SH-SY5Y (cell line): ENCODE measurements around the gene ST6GALNAC4.

Source experiments
- GATA2 ChIP-seq: IDR thresholded peaks from 2 replicates; pipeline ENCODE4 v1.6.1; 2011; ENCODE audit warnings: mild to moderate bottlenecking, low read depth, low read length
- GATA3 ChIP-seq: IDR thresholded peaks from 2 replicates; pipeline ENCODE4 v1.6.1; 2011; ENCODE audit warnings: low read depth, mild to moderate bottlenecking, low read length, moderate library complexity

Gene ST6GALNAC4, protein sequence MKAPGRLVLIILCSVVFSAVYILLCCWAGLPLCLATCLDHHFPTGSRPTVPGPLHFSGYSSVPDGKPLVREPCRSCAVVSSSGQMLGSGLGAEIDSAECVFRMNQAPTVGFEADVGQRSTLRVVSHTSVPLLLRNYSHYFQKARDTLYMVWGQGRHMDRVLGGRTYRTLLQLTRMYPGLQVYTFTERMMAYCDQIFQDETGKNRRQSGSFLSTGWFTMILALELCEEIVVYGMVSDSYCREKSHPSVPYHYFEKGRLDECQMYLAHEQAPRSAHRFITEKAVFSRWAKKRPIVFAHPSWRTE

DNA sequence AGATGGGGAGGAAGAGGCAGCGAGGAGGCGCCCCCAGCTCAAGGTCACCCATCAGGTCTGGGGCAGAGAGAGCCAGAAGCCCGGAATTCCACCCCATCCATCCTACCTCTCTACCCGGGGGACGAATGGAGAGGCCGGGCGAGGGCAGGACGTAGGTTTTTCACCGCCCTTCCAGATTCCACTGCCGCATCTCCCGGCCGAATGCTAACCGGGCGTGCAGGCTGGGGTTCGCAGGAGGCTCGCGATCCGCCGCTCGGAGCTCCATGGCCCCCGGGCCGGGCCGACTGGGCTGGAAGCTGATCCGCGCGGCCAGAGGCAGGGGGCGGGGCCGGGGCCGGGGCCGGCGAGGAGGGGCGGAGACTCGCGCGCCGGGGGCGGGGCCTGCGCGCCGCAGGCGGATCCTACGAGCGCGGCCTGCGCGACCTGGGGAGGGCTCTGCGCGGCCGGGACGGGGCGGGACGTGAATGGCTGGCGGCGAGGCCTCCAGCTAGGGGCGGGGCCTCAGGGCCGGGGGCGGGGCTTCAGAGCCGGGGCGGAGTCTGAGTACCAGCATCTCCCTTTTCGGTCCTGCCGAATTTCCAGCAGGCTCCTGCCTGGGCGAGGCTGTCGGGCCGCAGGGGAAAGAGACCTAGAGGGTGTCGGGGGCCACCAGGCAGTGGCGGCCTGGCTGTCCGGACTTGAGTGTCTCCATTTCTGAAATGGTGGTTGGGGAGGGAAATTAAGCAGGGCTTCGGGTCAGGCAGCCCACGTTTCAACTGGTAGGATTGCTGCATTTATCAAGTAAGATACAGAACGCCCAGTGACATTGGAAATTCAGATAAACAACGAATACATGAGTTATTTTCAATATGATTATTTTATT is at the start of gene ST6GALNAC4:
TSS of gene ST6GALNAC4 (minus strand) at position 322 of the 862 bp plus-strand sequence. CDS start 622 bp downstream, outside the sequence.
- TF ChIP-seq GATA3 (no peak), GATA2 (no peak)

DNA sequence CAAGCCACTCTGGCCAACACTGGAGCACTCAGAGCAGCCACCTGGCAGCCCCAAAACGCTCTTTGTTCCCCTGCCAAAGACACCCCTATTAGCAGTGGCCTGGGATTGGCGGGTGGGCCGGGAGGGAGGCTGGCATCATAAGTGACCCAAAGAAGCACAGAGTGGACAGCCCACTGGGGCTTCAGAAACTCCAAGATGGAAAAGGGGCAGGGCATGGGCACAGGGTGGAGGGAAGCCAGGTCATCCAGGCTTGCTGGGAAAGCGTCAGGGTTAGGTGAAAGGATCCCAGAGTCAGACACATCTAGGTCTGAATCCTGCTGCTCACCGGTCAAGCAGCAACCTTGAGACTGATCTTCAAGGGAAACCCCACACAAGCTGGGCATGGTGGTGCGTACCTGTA is 49.1 kb upstream of the ST6GALNAC4 start:
- TF ChIP-seq GATA2 (no peak), GATA3 (no peak)

DNA sequence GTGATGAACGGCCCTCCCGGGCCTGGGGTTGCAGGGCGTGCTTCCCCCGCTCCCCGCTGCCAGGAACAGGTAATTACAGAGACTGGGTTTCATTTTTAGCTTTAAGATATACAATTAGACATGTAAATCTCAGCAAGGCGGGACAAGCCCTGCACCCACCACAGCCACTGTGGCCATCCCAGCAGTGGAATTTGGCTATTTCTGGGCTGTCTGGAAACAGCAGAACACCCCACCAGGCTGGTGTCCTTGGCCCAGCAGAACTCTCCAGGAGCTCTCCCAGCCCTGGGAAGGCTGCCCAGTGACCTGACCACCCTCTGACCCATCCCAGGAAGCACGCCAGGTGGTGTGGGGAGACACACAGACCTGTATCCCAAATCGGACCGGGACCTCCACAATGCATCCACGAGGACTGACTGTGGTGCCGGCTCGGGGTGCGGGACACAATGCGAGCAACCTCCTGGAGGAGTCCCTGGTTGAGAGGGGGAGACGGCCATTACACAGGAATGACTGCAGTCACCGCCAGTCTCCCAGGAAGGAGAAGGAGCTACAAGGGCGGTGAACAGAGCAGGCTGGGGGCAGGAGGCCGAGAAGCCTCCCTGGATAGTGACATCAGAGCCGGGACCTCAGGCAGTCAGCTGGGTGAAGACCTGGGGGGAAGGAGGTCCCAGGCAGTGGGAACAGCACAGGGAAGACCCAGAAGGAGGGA is 46.7 kb upstream of the ST6GALNAC4 start:
- TF ChIP-seq GATA3 (no peak), GATA2 (no peak)

DNA sequence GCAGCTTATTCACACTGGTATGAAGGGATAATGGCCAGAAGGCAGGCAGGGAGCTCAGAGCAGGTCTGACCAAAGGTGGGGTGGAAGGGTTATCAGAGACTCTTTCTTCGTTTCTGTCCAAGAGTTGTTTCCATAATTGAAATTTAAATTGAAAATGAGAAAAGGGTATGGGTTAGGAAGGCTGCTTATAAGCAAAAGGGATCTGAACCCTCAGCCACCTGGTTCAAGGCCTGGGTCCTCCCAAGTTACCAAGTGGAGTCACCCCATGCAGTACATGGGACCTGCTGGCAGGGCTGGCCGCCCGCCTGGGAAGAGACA is 46.2 kb upstream of the ST6GALNAC4 start:
- TF ChIP-seq GATA3, result no peak
- no peak for TF ChIP-seq GATA2

DNA sequence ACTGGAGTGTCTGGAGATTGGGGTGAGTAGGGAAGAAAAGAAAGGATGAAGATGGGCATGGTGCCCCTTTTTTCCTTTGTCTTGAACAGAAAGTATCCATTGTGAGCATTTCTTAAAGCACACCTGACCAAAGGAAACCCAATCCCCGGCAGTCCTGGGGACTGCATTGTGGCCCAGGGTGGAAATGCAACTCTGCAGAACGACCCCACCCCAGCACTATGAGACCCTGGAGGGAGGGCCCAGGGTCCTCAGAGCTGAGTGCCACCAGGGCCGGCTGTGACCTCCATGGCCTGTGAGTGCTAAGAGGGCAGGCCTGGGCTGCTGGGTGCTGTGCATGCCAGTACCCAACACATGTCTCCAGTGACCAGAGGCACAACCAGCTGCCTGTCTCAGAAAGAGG is 45.4 kb upstream of the ST6GALNAC4 start:
- TF ChIP-seq GATA2, result no peak
- no peak for TF ChIP-seq GATA3

DNA sequence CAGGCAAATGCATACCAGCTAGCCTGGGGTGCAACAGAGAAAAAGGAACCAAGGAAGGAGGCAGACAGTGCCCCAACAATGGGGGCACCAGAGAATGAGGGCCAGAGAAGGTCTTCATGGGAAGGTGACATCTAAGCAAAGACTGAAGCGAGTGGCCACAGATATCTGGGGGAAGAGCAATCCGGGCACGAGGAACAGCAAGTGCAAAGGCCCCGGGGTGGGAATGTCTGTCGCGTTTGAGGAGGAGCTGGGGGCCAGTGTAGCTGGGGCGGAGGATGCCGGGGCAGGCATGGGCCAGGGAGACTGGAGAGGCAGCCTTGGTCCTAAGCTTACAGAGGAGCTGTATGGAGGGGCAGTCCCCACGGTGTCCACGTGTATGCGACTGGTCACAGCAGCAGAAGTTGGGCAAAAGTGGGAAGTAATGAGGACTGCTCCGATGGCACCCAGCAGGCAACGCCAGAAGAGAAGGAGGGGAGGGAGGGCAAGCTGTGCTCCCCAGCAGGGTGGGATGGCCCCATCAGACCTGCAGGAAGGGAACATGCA is 44.8 kb upstream of the ST6GALNAC4 start:
- TF ChIP-seq GATA3, result no peak
- TF ChIP-seq GATA2, result no peak

DNA sequence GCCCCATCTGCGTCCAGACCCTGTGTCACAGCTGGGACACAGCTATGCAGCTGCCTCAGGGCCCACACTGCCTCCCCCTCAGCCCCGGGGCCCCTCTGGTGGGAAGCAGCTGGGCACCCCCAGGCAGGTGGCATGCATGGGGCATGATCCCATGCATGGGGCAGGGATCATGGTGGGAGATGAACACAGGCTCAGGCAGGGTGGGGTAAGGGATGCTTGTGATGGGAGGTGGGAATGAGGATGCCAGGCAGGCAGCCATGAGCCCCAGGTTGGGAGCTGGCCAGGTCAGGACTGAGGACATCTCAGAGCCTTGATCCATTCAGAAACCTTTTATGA is 44.3 kb upstream of the ST6GALNAC4 start:
- TF ChIP-seq GATA3 (no peak), GATA2 (no peak)

DNA sequence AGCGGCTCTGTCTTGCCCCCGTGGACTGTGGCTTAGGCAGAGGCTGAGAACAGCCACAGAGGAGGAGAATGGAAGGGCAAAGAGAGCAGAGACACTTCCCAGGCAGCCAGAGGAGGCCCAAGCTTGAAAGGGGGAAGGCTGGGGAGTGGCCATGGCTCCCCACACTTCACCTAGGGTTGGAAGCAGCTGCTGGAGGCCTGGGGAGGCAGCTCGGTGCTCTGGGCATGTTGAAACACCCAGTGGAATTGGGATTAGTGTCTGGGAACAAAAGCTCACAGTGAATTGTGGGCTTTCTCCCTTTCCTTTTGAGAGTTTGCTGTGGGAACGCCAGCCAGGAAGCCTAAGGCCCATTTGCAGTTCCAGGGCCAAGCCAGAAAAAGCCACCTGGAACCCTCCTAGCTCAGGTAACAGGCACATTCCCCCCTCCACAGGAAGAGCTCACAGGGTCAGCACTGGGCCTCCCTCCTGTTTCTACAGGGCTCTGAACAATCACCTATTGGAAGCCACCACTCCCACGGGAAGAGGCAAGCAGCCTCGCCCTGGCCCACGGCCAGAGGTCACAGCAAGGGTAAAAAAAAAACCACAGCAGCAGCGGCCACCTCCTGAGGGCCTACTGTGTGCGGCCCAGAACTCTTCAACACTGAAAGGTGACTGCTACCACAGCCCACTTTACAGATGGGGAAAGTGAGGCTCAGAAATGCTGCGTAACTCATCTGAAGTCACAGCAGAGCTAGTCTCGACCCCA is 43.7 kb upstream of the ST6GALNAC4 start:
- TF ChIP-seq GATA2 (no peak), GATA3 (no peak)

DNA sequence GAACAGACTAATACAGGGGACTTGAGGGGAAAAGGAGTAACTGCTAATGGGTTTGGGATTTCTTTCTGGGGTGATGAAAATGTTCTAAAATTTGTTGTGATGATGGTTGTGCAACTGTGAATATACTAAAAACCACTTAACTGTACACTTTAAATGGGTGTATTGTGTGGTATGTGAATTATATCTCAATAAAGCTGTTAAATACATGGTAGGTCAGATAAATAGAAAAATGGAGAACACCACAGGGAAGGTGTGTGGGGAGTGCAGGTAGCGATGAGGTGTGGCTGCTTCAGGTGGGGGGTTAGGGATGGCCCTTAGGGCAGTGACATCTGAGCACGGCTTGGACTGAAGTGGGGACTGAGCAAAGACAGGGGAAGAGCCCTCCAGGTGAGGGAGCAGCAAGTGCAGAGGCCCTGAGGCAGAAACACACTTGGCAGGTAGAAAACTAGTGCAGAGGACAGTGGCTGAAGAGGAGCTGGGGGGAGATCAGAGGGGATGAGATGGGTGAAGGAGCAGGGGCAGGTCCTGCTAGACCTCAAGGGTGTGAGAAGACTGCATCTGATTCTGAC is 43.1 kb upstream of the ST6GALNAC4 start:
- TF ChIP-seq GATA2 (no peak), GATA3 (no peak)

DNA sequence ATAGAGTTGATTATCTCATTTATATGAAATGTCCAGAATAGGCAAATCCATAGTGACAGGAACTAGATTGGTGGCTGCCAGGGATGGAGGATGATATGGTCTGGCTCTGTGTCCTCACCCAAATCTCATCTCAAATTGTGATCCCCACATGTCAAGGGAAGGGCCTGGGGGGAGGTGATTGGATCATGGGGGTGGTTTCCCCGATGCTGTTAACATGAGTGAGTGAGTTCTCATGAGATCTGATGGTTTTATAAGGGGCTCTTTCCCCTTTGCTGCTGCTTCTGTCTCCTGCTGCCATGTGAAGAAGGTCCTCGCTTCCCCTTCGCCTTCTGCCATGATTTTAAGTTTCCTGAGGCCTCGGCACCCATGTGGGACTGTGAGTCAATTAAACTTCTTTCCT is 42.6 kb upstream of the ST6GALNAC4 start:
- TF ChIP-seq GATA3 (no peak), GATA2 (no peak)

DNA sequence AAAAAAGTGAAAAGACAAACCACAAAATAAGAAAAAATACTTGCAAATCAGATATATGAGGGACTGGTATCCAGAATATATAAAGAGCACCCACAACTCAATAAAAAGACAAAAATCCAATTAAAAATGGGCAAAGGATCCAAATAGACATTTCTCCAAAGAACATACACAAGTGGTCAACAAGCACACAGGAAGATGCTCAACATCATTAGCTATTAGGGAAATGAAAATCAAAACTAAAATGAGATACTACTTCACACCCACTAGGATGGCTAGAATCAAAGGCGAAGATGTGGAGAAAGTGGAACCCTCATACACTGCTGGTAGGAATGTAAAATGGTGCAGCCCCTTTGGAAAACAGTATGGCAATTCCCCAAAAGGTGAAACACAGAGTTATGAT is 41.9 kb upstream of the ST6GALNAC4 start:
- no peak for TF ChIP-seq GATA3
- no peak for TF ChIP-seq GATA2

DNA sequence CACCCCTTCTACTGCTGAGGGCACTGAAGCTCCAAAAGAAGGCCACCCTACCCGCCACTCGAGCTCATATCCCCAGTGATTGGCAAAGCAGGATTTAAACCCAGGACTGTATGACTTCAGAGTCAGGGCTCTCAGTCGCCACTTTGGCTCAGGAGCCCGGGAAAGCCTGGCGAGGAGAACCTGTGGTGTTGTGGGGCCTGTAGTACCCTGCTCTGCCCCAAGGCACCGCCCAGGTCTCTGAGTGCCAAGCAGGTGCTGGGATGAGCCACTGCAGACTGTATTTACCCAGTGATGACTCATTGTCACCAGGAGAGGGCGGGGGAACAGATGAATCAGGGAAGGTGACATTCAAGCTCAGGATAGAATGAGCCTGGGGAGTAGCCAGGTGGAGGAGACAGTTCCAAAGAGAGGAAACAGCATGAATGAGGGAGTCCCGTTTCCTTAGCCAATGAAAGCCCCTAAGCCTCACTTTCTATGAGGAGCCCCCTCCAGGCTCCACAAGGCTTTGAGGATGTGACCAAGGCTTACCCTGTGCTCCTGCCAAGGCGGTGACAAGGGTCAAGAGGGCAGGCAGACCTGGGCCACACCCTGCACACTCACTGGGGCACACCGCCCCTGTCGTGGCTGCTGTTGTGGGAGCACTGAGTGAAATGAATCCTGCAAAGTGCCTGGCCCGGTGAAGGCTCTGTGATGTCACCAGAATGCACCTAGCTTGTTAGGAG is 38.6 kb upstream of the ST6GALNAC4 start:
- no peak for TF ChIP-seq GATA2
- TF ChIP-seq GATA3, result no peak

DNA sequence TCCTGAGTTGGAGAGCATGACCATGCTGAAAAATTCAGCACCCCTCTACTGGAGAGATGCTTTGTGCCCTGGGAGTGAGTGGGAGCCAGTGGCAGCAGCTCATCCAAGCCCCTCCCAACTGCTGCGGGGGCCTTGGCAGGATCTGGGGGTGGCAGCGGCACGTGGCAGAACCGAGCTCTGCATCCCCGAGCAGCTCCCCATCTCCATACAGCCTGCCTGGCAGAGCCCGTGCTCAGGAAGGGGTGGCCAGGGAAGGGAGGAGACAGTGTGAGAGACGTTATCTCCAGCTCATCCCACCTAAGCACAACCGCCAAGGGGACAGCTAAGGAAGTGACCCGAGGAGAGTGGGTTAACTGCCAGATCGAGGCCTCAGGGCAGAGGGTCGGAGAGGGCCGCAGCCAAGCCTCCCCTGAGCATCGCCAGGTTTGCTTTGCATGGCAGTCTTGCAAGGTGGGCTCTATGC is 38.0 kb upstream of the ST6GALNAC4 start:
- TF ChIP-seq GATA2 (no peak), GATA3 (no peak)
